ENCODE results near the gene GHRH. TPM values are rescaled to one million over a fixed set of nuclear protein-coding genes. Genes with fewer than 3 reads are reported as not detected.

Gene GHRH
- total RNA-seq, 2 donors from 2014 or later: not detected

- DNase-seq (no peak), ATAC-seq (no peak)
- intact Hi-C loops (cut with DNase I, micrococcal nuclease): loop anchor here in 1 of 2 donors (10.0 kb wide), 1 partner anchor 113 kb away; no protein-coding TSS in a partner anchor
These were observed 9.8 kb upstream of the GHRH start for GRCh38 chr20:37271421-37271768.

GRCh38 chr20:37270576-37271420 lies 9.2 kb upstream of the GHRH start:
- peak; percentile 31 for ATAC-seq
- DNase-seq: no peak
- intact Hi-C loops (cut with DNase I, micrococcal nuclease): loop anchor here in 1 of 2 donors (10.0 kb wide), 1 partner anchor 114 kb away; no protein-coding TSS in a partner anchor

DNA sequence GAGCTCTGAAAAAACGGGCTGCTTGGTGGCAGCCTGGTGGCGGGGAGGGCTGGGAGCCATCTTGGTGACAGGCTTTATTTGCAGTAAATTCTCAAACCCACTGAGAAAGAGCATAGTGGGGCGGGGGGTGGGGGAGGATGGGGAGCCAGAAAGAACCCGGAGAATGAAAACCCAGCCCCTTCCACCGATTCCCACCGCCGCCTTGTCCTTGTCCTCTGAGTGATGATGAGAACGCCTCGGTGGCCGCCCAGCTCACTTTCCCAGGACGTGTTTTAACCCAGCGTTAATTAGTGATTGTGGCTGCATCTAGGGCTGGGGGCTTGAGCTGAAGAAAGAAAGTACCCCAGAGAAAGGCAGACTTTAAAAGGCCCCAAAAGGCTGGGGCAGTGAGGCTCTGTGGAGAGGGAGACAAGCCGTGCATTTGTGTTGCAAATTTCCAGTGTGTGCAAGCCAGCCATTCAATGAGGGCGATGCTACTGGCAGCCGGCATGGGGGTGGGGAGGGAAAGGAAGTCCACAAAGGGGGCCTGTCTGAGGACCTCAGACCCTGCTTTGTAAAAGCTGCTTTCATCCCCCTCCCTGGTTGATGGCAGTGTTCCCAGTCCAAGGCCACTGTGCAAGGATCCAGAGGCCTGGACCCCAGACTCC lies 6.2 kb upstream of the GHRH start:
- ATAC-seq: no peak
- intact Hi-C loops (cut with DNase I, micrococcal nuclease): loop anchor here (5.0 kb wide), 1 partner anchor 265 kb away; no protein-coding TSS in a partner anchor
- DNase-seq: no peak

- intact Hi-C loops (cut with DNase I, micrococcal nuclease): loop anchor here (5.0 kb wide), 1 partner anchor 265 kb away; no protein-coding TSS in a partner anchor
- ATAC-seq (no peak), DNase-seq (no peak)
These were observed 5.5 kb upstream of the GHRH start for GRCh38 chr20:37266940-37267666.

DNA sequence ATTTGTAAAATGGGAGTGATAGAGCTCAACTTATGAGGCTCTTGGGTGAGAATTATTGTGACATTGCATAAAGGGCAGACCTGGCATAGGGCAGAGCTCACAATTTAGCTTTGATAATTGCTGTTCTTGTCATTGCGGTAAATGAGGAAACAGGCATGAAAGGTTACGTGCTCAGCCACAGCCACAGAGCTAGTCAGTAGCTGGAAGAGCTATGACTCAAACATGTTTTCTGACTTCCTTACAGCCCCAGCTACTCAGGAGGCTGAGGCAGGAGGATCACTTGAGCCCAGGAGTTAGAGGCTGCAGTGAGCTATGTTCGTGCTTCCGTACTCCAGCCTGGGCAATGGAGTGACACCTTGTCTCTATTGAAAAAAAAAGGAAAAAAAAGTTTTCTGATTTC lies 3.5 kb upstream of the GHRH start:
- DNase-seq (no peak), ATAC-seq (peak; percentile 36)
- intact Hi-C loops (cut with DNase I, micrococcal nuclease): loop anchor here (5.0 kb wide), 1 partner anchor 267 kb away; no protein-coding TSS in a partner anchor

DNA sequence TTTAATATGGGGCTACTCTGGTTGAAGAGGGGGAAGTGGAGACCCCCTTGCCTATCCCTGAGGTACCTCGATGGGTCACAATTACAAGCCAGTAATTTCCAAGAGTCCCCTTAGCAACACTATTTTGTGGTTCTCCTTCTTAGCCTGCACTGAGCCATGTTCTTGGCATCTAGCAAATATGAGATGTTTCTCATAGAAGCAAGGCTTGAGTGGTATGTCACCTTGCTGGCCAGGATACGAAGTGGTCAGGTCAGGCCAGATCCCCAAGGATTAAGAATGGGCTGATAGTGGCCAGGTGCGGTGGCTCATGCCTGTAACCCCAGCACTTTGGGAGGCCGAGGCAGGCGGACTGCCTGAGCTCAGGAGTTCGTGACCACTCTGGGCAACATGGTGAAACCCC lies 2.1 kb upstream of the GHRH start:
- ATAC-seq: no peak
- intact Hi-C loops (cut with DNase I, micrococcal nuclease): no loop called here
- DNase-seq: no peak

GRCh38 chr20:37262505-37262904 lies 891 bp upstream of the GHRH start:
- ATAC-seq (no peak), DNase-seq (no peak)
- intact Hi-C loops (cut with DNase I, micrococcal nuclease): no loop called here

- no peak for ATAC-seq
- DNase-seq: no peak
- intact Hi-C loops (cut with DNase I, micrococcal nuclease): no loop called here
These were observed 691 bp downstream of the GHRH start for GRCh38 chr20:37260923-37261322.

GRCh38 chr20:37259865-37260264 lies 1.7 kb downstream of the GHRH start:
- ATAC-seq (peak; percentile 75), DNase-seq (no peak)
- intact Hi-C loops (cut with DNase I, micrococcal nuclease): no loop called here

- DNase-seq: no peak
- ATAC-seq: no peak
- intact Hi-C loops (cut with DNase I, micrococcal nuclease): no loop called here
These were observed 2.6 kb downstream of the GHRH start for GRCh38 chr20:37259031-37259430.

- ATAC-seq (no peak), DNase-seq (no peak)
- intact Hi-C loops (cut with DNase I, micrococcal nuclease): no loop called here
These were observed 3.6 kb downstream of the GHRH start for GRCh38 chr20:37257988-37258387.

DNA sequence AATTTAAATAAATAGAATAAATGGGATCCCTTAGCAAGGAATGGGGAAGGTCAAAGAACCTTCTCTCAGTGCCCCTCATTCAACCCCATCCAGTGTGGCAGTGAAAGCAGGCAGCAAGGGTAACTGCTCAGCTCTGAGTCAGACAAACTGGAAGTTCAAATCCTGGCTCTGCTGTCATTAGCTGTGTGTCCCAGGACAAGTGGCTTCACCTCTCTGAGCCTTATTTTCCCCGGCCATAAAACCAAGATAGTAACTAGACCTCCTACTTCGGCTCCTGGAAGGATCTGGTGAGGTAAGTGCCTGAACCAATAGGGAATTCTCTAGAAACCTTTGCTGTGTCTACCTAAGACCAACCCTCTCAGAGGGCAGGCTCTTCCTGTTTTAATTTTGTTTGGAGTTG lies 4.1 kb downstream of the GHRH start:
- ATAC-seq: no peak
- intact Hi-C loops (cut with DNase I, micrococcal nuclease): no loop called here

DNA sequence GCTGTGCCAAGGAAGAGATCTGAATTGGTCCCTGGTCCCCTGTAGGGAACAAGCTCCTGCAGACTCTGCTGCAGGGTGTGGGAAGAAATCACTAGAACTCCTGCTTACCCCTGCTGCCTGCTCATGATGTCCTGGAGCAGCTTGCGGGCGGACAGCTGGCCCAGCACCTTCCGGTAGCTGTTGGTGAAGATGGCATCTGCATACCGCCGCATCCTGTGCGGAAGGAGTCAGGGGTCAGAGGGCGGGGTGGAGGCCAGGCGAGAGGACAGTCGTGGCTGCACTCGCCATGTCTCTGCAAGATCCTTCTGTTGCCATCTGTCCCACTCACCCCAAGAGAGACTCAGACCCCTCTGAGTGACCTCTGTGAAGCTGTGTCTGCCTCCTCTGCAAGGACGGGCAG lies 5.3 kb downstream of the GHRH start:
- DNase-seq: no peak
- intact Hi-C loops (cut with DNase I, micrococcal nuclease): no loop called here
- ATAC-seq: no peak

More for the DNA sequence above, 4.1 kb downstream of the GHRH start:
- DNase-seq: no peak

DNA sequence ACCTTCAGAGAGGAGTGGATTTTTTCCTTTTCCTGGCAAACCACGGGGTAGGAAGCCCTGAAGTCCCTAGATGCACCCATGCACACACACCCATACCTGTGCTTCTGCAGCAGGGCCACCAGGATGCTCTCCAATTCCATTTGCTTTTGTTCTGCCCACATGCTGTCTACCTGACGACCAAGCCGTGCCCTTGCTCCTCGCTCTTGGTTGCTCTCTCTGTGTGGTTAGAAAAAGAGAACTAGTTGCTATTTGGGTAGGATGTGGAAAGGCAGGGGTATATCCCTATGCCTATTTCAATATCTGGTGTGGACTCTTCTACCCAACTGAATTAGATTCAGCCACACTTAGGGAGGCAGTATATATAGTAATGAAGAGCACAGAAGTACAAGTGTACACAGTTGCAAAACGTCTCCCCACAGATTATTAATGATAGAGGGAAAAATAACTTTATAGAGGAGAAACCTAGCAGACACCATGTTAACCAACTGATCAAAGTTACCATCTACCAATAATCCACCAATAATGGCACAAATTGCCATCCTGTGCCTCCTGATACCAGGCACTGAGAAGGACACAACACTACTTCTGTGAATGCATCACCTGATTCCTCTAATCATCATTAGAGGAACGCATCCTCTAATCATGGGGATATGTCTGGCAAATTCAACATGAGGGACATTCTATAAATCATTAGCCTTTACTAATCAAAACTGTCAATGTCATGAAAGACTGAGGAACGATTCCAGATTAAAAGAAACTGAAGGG lies 7.3 kb downstream of the GHRH start:
- DNase-seq (no peak), ATAC-seq (no peak)
- intact Hi-C loops (cut with DNase I, micrococcal nuclease): no loop called here

- DNase-seq: no peak
- intact Hi-C loops (cut with DNase I, micrococcal nuclease): no loop called here
- ATAC-seq: no peak
These were observed 8.5 kb downstream of the GHRH start for GRCh38 chr20:37253087-37253486.

DNA sequence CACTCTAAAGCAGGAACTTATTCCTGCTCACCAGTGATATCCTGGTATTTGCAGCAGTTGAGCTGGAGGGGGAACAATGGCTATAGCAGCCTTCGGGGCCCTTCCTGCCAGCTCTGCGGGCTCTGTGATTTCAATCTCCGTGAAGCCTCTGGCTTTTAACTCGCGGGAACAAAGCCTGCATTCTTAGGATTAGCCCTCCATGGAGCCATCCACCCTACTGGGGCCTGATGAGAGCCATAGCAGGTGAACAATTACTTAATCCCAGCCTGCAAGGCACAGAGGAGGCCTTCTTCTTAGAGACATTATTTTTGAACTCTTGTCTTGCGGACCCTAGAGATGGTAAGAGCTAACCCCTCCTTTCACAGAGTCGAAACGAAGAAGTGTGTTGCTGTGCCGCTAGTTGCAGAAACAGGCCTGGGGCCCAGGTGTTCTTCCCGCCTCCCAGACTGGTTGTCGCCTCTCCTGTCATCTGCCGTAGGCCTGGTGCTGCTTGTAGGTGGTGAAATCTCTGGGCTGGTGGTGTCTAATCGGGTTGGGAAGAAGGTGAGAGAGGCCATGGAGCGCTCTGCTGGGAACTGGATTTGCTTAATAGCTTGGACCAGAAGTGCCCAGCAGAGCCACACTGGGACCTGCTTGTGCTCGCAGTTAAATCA lies 9.7 kb downstream of the GHRH start:
- intact Hi-C loops (cut with DNase I, micrococcal nuclease): no loop called here
- DNase-seq (no peak), ATAC-seq (no peak)

DNA sequence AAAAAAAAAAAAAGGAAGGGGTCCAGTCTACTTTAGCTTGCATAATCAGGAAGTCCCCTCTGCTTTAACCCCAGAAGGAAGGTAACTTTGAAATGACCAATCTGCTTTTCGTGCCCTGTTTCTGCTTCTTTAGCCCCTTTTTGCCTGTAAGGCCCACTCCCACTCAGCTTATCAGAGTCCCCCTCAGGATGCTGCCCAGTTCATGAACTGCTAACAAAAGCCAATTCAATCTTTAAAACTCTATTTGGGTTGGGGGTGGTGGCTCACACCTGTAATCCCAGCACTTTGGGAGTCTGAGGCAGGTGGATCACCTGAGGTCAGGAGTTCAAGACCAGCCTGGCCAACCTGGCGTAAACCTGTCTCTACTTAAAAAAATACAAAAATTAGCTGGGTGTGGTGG lies 12.3 kb downstream of the GHRH start:
- intact Hi-C loops (cut with DNase I, micrococcal nuclease): no loop called here
- no peak for DNase-seq
- ATAC-seq: no peak

- DNase-seq (no peak), ATAC-seq (no peak)
- intact Hi-C loops (cut with DNase I, micrococcal nuclease): no loop called here
These were observed 14.1 kb downstream of the GHRH start for GRCh38 chr20:37247547-37247946.

All from left colon (tissue), 2 donors.